Ishikawa (cell line): ENCODE results near the gene HTR4.
A peak's percentile ranks its signal among the peaks of the same experiment; 100 is the strongest.

Experiments
- CEBPB ChIP-seq: IDR thresholded peaks from 2 replicates; pipeline ENCODE4 v1.6.1; 2012
- CREB1 ChIP-seq: IDR thresholded peaks from 2 replicates; pipeline ENCODE4 v1.6.1; 2012; ENCODE audit warnings: low read depth
- EGR1 ChIP-seq: IDR thresholded peaks from 2 replicates; pipeline ENCODE4 v1.6.1; 2012
- EP300 ChIP-seq: IDR thresholded peaks from 2 replicates; pipeline ENCODE4 v1.6.1; 2012; ENCODE audit warnings: borderline replicate concordance
- FOXM1 ChIP-seq: IDR thresholded peaks from 2 replicates; pipeline ENCODE4 v1.6.1; 2012; ENCODE audit warnings: low read depth, borderline replicate concordance
- NFIC ChIP-seq: IDR thresholded peaks from 2 replicates; pipeline ENCODE4 v1.6.1; 2012
- RAD21 ChIP-seq: IDR thresholded peaks from 2 replicates; pipeline ENCODE4 v1.6.1; 2012; ENCODE audit warnings: low read depth
- TAF1 ChIP-seq: IDR thresholded peaks from 2 replicates; pipeline ENCODE4 v1.6.1; 2012; ENCODE audit warnings: low read depth, mild to moderate bottlenecking
- TCF12 ChIP-seq: IDR thresholded peaks from 2 replicates; pipeline ENCODE4 v1.6.1; 2012; ENCODE audit warnings: low read depth
- TEAD4 ChIP-seq: IDR thresholded peaks from 2 replicates; pipeline ENCODE4 v1.6.1; 2012
- YY1 ChIP-seq: IDR thresholded peaks from 2 replicates; pipeline ENCODE4 v1.6.1; 2012; ENCODE audit warnings: low read depth
- ZBTB7A ChIP-seq: IDR thresholded peaks from 2 replicates; pipeline ENCODE4 v1.6.1; 2012; ENCODE audit warnings: low read depth
- TF ChIP-seq, protein P1 (sequence below): IDR thresholded peaks from 2 replicates; pipeline ENCODE4 v1.6.1; 2012
- TF ChIP-seq, protein P2 (sequence below): IDR thresholded peaks from 2 replicates; pipeline ENCODE4 v1.6.1; 2012
- TF ChIP-seq, protein P3 (sequence below): IDR thresholded peaks from 2 replicates; pipeline ENCODE4 v1.6.1; 2012; ENCODE audit warnings: low read depth, mild to moderate bottlenecking

The HTR4 gene

DNA sequence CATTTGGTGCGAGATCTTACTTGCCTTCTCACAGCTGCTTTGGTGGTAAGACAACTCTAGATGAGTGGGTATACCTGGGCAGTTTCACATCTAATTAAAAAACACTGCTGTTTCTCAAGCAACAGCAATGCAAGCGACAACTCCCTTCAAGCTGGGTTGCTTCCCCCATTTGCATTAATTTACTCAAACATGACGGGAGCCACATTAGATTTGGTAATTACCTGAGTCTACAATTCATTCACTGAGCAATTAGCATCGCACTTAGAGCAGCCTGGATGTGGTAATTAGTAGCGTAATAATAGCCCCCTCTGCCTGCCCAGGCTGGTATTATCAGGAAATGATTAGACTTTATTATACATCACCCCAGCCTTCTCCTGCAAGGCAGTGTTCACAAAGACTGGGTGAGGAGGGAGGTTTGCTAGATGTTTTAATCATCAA lies 197.1 kb downstream of the HTR4 start:
- TF ChIP-seq CREB1 (no peak), RAD21 (peak; percentile 35)

DNA sequence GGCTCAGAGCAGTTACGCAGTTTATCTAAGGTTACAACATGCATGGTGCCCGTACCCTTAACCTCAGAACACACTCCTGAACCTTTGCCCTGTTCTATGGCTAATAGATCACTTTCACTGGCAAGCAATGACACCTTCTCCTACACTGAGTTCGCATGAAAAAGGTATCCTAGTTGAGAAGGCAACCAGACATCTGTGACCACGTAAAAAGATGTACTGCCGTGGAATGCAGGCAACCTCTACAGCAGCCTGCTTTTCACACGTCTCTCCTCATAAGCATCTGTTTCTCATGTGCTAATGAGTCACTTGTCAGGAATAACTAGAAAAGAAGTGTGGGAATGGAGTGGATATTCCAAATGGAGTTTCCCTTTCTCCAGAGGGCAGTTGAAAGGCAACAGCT lies 199.1 kb downstream of the HTR4 start:
- no peak for TF ChIP-seq TCF12

DNA sequence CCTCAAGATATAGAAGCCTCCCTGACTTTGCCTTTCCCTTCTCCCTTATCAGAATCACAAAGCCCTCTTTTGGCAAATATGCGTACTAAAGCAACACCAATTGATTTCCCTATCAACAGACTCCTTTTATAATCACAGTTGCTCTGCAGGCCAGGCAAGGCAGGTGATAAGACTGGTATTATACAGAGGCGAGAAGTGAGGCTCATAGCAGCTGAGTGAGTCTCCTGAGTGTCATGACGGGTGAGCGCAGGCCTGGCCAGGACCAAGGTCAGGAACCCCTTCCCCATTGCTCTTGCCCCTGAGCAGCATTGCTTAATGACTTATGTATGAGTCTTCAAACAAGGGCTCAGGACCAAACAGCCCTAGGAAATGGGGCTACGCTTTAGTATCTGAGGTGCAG lies 199.8 kb downstream of the HTR4 start:
- no peak for TF ChIP-seq NFIC
- no peak for TF ChIP-seq TEAD4
- no peak for TF ChIP-seq CREB1
- TF ChIP-seq RAD21 = no peak
- TF ChIP-seq TAF1 = no peak
- no peak for TF ChIP-seq ZBTB7A
- TF ChIP-seq FOXM1 = no peak
- no peak for TF ChIP-seq EP300
- TF ChIP-seq, protein P1, sequence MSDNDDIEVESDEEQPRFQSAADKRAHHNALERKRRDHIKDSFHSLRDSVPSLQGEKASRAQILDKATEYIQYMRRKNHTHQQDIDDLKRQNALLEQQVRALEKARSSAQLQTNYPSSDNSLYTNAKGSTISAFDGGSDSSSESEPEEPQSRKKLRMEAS = no peak
- TF ChIP-seq TCF12 = no peak
- no peak for TF ChIP-seq CEBPB
- TF ChIP-seq EGR1 = no peak
- TF ChIP-seq, protein P2, sequence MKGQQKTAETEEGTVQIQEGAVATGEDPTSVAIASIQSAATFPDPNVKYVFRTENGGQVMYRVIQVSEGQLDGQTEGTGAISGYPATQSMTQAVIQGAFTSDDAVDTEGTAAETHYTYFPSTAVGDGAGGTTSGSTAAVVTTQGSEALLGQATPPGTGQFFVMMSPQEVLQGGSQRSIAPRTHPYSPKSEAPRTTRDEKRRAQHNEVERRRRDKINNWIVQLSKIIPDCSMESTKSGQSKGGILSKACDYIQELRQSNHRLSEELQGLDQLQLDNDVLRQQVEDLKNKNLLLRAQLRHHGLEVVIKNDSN = no peak
- TF ChIP-seq YY1 = no peak
- TF ChIP-seq, protein P3, sequence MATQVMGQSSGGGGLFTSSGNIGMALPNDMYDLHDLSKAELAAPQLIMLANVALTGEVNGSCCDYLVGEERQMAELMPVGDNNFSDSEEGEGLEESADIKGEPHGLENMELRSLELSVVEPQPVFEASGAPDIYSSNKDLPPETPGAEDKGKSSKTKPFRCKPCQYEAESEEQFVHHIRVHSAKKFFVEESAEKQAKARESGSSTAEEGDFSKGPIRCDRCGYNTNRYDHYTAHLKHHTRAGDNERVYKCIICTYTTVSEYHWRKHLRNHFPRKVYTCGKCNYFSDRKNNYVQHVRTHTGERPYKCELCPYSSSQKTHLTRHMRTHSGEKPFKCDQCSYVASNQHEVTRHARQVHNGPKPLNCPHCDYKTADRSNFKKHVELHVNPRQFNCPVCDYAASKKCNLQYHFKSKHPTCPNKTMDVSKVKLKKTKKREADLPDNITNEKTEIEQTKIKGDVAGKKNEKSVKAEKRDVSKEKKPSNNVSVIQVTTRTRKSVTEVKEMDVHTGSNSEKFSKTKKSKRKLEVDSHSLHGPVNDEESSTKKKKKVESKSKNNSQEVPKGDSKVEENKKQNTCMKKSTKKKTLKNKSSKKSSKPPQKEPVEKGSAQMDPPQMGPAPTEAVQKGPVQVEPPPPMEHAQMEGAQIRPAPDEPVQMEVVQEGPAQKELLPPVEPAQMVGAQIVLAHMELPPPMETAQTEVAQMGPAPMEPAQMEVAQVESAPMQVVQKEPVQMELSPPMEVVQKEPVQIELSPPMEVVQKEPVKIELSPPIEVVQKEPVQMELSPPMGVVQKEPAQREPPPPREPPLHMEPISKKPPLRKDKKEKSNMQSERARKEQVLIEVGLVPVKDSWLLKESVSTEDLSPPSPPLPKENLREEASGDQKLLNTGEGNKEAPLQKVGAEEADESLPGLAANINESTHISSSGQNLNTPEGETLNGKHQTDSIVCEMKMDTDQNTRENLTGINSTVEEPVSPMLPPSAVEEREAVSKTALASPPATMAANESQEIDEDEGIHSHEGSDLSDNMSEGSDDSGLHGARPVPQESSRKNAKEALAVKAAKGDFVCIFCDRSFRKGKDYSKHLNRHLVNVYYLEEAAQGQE = no peak

DNA sequence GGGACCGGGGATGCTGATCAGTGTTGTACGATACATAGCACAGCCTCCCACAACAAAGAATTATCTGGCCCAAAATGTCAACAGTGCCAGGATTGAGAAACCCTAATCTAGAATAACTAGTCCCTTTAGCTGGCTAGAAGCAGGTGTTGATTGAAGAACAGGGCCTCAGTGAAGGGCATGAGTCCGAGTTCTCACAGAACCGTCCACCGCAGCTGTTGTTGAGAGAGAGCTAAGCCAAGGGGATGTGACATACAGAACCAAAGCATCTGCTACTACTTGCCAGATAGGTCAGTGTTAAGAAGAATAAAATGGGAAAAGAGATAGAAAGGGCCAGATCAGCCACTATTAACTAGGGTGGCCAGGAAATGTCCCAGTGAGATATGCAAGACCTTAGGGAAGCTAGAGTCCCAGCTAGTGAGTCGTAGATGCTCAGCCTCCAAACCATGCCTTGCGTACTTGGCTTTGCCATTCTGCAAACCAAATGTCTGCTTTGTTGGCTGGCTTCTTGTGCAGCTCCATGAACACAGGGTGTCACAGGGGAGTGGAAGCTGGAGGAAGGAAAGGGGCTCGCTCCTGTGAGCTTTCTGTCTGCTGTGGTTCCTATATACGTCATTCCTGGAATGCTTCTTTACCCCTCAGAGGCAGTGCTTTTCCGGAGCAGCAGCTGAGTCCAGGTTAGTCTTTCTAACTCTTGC lies 201.7 kb downstream of the HTR4 start:
- TF ChIP-seq ZBTB7A = no peak
- no peak for TF ChIP-seq CREB1
- no peak for TF ChIP-seq EGR1
- no peak for TF ChIP-seq YY1
- no peak for TF ChIP-seq EP300
- no peak for TF ChIP-seq NFIC
- TF ChIP-seq, protein P2 = no peak
- no peak for TF ChIP-seq TEAD4
- no peak for TF ChIP-seq CEBPB
- no peak for TF ChIP-seq TCF12
- TF ChIP-seq RAD21 = no peak
- TF ChIP-seq, protein P1 = no peak

DNA sequence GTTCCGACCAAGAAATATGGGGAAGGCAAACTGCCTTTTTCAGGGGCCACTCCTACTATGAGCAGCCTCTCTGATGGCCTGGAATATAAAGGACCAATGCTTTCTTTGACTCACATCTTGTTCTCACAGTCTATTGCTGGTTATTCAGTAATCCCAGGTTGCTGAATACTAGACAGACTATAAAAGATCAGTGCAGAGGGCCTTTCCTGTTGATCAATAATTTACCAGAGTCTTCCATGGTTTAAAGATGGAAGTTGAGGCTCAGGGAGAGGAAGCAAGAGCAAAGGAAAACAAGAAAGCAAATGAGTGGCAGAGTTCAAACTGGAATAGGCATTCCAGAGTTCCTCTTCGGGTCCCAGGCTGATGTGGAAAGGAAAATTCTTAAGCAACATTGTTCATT lies 207.7 kb downstream of the HTR4 start:
- no peak for TF ChIP-seq YY1

DNA sequence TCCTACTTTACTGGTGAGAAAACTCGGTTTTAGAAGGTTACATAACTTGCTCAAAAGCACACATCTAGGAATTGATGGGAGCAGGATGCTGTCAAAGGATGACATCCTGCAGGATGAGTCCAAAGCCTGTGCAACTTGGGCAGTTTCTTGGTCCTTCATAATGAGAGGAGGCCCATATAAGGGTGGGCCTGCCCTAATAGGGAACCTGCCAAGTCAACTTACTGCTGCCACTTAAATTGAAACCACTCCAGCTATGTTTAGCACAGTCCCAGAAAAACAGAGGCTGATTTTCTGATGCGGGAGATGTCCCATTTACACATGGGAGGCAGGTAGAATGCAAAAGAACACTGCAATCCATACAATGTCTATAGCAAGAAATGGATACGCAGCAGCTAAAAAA lies 208.7 kb downstream of the HTR4 start:
- TF ChIP-seq, protein P2 = no peak

DNA sequence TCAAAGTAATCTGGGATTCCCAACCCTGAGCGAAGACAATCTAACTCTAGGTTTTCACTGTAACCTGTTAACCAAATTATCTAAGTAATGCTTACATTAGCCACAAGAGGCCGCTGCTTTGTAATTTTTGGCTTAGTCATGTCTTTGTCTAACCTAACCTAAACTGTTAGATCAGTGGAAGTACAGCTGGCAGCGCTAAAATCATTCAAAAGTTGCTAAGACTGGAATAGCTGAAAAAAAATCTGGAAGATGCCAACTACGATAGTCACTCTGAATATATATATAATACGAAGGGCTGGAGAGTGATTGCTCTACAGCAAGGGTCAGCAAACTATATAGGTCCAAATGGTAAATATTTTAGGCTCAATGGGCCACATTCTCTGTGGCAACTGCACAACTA lies 210.3 kb downstream of the HTR4 start:
- TF ChIP-seq CREB1 (no peak), RAD21 (peak; percentile 65)

DNA sequence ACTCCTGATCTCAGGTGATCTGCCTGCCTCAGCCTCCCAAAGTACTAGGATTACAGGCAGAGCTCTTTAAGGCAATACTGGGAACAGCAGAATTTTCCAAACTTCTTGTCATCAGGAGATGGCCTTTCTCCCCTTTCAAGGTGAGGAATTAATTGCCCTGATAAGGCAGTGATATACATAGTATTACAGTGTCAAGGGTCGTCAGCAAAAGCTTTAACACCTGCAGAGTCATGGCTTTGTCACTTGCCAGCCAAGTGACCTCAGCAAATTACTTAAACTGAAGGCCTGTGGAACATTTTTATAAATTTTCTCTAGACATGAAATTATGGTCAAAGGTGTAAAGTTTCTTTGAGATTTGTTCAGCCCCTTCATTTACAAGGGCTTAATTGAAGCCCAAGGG lies 211.1 kb downstream of the HTR4 start:
- TF ChIP-seq YY1 = no peak
- no peak for TF ChIP-seq TCF12
- TF ChIP-seq ZBTB7A = no peak
- TF ChIP-seq CREB1 = no peak
- TF ChIP-seq FOXM1 = no peak
- TF ChIP-seq TEAD4 = no peak
- no peak for TF ChIP-seq RAD21
- TF ChIP-seq, protein P1 = no peak
- TF ChIP-seq EP300 = no peak
- TF ChIP-seq EGR1 = no peak

DNA sequence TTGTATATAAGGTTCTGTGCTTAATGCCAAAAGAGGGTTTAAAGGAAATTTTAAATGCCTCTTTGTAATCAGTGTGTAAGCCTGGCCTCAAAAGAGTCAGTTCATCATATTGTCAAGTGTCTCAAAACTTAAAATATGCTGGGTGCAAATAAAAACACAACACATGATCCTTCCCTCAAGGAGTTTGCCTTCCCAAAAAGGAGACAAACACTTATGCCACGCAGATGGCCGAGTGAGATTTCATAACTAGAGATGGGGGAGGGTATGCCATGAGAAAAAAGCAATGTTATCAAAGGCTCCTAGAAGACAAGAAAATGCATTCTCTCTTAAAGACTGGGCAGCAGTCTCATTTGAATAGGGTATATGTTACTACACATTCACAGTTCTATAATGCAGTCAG lies 215.4 kb downstream of the HTR4 start:
- no peak for TF ChIP-seq RAD21
- no peak for TF ChIP-seq TAF1
- no peak for TF ChIP-seq YY1
- no peak for TF ChIP-seq TCF12
- TF ChIP-seq EP300 = no peak
- TF ChIP-seq, protein P1 = no peak
- TF ChIP-seq NFIC = no peak
- TF ChIP-seq, protein P2 = no peak
- TF ChIP-seq ZBTB7A = no peak
- no peak for TF ChIP-seq TEAD4
- TF ChIP-seq, protein P3 = no peak
- no peak for TF ChIP-seq FOXM1
- TF ChIP-seq CEBPB = no peak
- no peak for TF ChIP-seq EGR1
- no peak for TF ChIP-seq CREB1
